Gastrocnemius medialis (tissue), 4 donors: ENCODE data around the gene RAPGEF1. TPM values are rescaled to one million over a fixed set of nuclear protein-coding genes. Genes with fewer than 3 reads are reported as not detected.

Source experiments
- ATAC-seq, 2 donors: fragments of 150-250 bp; one replicate each; pipeline ENCODE4 v1.9.1; 2016
- DNase-seq, 2 donors: peaks; one replicate each; pipeline ENCODE4 v3.0.0-alpha.2; 2019
- H3K27ac ChIP-seq, 4 donors: fragments of 200-600 bp; sonication (generic); 1 replicate in 1 of 4; 2 replicates in 3 of 4; pipeline ENCODE4 v1.5.1; 2016 to 2018; ENCODE audit warnings: mild to moderate bottlenecking in 2 of 4, moderate library complexity in 1 of 4
- H3K27me3 ChIP-seq, 3 donors: fragments of 200-600 bp; sonication (generic) in 2 of 3; 1 replicate in 1 of 3; 2 replicates in 2 of 3; pipeline versions ENCODE4 v1.5.1 to v1.6.0; 2016 to 2019; ENCODE audit warnings: mild to moderate bottlenecking in 1 of 3, moderate library complexity in 1 of 3
- H3K36me3 ChIP-seq, 2 donors: fragments of 200-600 bp; sonication (generic) in 1 of 2; one replicate each; pipeline ENCODE4 v1.5.1; 2017 to 2018
- H3K4me1 ChIP-seq, 2 donors: fragments of 200-600 bp; sonication (generic) in 1 of 2; one replicate each; pipeline ENCODE4 v1.5.1; 2016 to 2017; ENCODE audit warnings: mild to moderate bottlenecking in 2 of 2
- H3K4me3 ChIP-seq, 4 donors: fragments of 200-600 bp; sonication (generic) in 3 of 4; 1 replicate in 1 of 4; 2 replicates in 3 of 4; pipeline ENCODE4 v1.5.1; 2016 to 2019; ENCODE audit warnings: mild to moderate bottlenecking in 2 of 4
- H3K9me3 ChIP-seq, 3 donors: fragments of 200-600 bp; sonication (generic) in 2 of 3; 1 replicate in 1 of 3; 2 replicates in 2 of 3; pipeline ENCODE4 v1.5.1; 2016 to 2019
- CTCF ChIP-seq, 5 experiments: fragments of 450-650 bp in 3 of 5; fragments of 200-600 bp in 2 of 5; sonication (generic) in 2 of 5; IDR thresholded peaks in 4 of 5; conservative IDR thresholded peaks in 1 of 5; 1 replicate in 4 of 5; 2 replicates in 1 of 5; pipeline ENCODE4 v1.5.1; 2016 to 2019; ENCODE audit warnings: antibody characterized with exemption in 5 of 5, mild to moderate bottlenecking in 3 of 5, moderate library complexity in 3 of 5
- POLR2A ChIP-seq, 2 donors: fragments of 450-650 bp; IDR thresholded peaks; one replicate each; pipeline ENCODE4 v1.6.1; 2017; ENCODE audit warnings: antibody characterized with exemption in 2 of 2, mild to moderate bottlenecking in 2 of 2, moderate library complexity in 2 of 2
- in situ Hi-C, 4 donors: fragments of 200-750 bp; cut with MboI; loops; one replicate each; pipeline versions ENCODE4 v1.15.0 to v1.8.0; 2017; ENCODE audit warnings: low sequenced_read_pairs in 4 of 4
- intact Hi-C: fragments of 100-400 bp; cut with DNase I; formaldehyde crosslinking; loops from one replicate; pipeline ENCODE4 v1.15.1; 2023; ENCODE audit warnings: low total_unique reads
- total RNA-seq, 4 donors: library from RNA; depleted of rRNA; stranded (reverse); fragments of >200 nt; gene quantifications; one replicate each; pipeline versions ENCODE4 v1.1.0 to v1.2.3, GENCODE V29; 2016

RAPGEF1 gene
- total RNA-seq, 4 donors from 2014 or later: 123 to 296 (median 217) TPM

- no peaks in the 10 kb centered on the region for H3K27me3 ChIP-seq
- no peak for DNase-seq
- peak in 1 of 2 donors; percentile 27 for ATAC-seq
- intact Hi-C loops (loop anchor here (2.0 kb wide), 1 partner anchor 27 kb away; no protein-coding TSS in a partner anchor), in situ Hi-C loops (no loop called here)
- peak overlapping the region in 3 of 4 donors; percentile 1 to 14 (median 3) for H3K4me3 ChIP-seq
- H3K27ac ChIP-seq: peak overlapping the region; percentile 86 to 93 (median 91)
- peak in 1 of 2 donors; percentile 35 for TF ChIP-seq POLR2A (IDR thresholded peaks at IDR 0.05)
- no peak for TF ChIP-seq CTCF (IDR thresholded peaks at IDR 0.05 in 4 of 5, conservative IDR thresholded peaks at IDR 0.05 in 1 of 5)
- H3K4me1 ChIP-seq: peaks cover 72 to 80% of the 10 kb centered on the region in 2 donors
- no peaks in the 10 kb centered on the region for H3K36me3 ChIP-seq
- no peaks in the 10 kb centered on the region for H3K9me3 ChIP-seq
Observed at GRCh38 chr9:131677444-131678180, 62.3 kb downstream of the RAPGEF1 start.

- in situ Hi-C loops (no loop called here), intact Hi-C loops (no loop called here)
- no peaks in the 10 kb centered on the region for H3K27me3 ChIP-seq
- no peaks in the 10 kb centered on the region for H3K36me3 ChIP-seq
- DNase-seq: no peak
- no peaks in the 10 kb centered on the region for H3K9me3 ChIP-seq
- H3K4me1 ChIP-seq: peaks cover 78 to 85% of the 10 kb centered on the region in 2 donors
- H3K27ac ChIP-seq: peak overlapping the region; percentile 86 to 93 (median 91)
- ATAC-seq: no peak
- TF ChIP-seq POLR2A (IDR thresholded peaks at IDR 0.05): no peak
- TF ChIP-seq CTCF (IDR thresholded peaks at IDR 0.05 in 4 of 5, conservative IDR thresholded peaks at IDR 0.05 in 1 of 5): no peak
- no peak overlapping the region for H3K4me3 ChIP-seq
Observed at GRCh38 chr9:131677049-131677443, 62.8 kb downstream of the RAPGEF1 start.

GRCh38 chr9:131676431-131676972 is 63.4 kb downstream of the RAPGEF1 start:
- TF ChIP-seq POLR2A (IDR thresholded peaks at IDR 0.05): no peak
- H3K27ac ChIP-seq: peak overlapping the region; percentile 86 to 93 (median 91)
- no peak for ATAC-seq
- no peaks in the 10 kb centered on the region for H3K27me3 ChIP-seq
- no peak overlapping the region for H3K4me3 ChIP-seq
- no peaks in the 10 kb centered on the region for H3K9me3 ChIP-seq
- DNase-seq: no peak
- in situ Hi-C loops: no loop called here
- peaks cover 83 to 90% of the 10 kb centered on the region in 2 donors for H3K4me1 ChIP-seq
- no peaks in the 10 kb centered on the region for H3K36me3 ChIP-seq
- intact Hi-C loops: no loop called here

- intact Hi-C loops: no loop called here
- in situ Hi-C loops: no loop called here
- Histone ChIP-seq H3K4me1 (peaks cover 93 to 98% of the 10 kb centered on the region in 2 donors), H3K36me3 (no peaks in the 10 kb centered on the region), H3K27me3 (no peaks in the 10 kb centered on the region), H3K27ac (peak overlapping the region; percentile 86 to 93 (median 91)), H3K4me3 (no peak overlapping the region), H3K9me3 (no peaks in the 10 kb centered on the region)
- no peak for TF ChIP-seq POLR2A (IDR thresholded peaks at IDR 0.05)
- no peak for TF ChIP-seq CTCF (IDR thresholded peaks at IDR 0.05 in 4 of 5, conservative IDR thresholded peaks at IDR 0.05 in 1 of 5)
- no peak for DNase-seq
- no peak for ATAC-seq
Observed at GRCh38 chr9:131675437-131676022, 64.3 kb downstream of the RAPGEF1 start.
